ENCODE results near the gene UVRAG.

Gene UVRAG

GRCh38 chr11:76163289-76163880 is 348.4 kb downstream of the UVRAG start:
- ChIA-PET POLR2A (no interaction called here), CTCF (interaction anchor here (0.9 kb wide), 1 partner anchor 267 kb away, joined by 5 read pairs; no protein-coding TSS in a partner anchor)
- no peak overlapping the region for H3K27ac ChIP-seq (ENCODE audit: extremely low read depth, low read depth, low read length)
- H3K4me1 ChIP-seq (ENCODE audit: control insufficient read depth, insufficient read depth, low read length) = no peaks in the 10 kb centered on the region
- no peak overlapping the region for H3K4me3 ChIP-seq (ENCODE audit: low read depth, low read length)
- TF ChIP-seq ZNF488 (tag by site-specific recombination; IDR thresholded peaks at IDR 0.05) = no peak
- no peak for TF ChIP-seq PBX3 (CRISPR knock-in tag; IDR thresholded peaks at IDR 0.05)
- no peak for TF ChIP-seq TRIM28 (IDR thresholded peaks at IDR 0.05; ENCODE audit: borderline replicate concordance, low read length)
- no peak for TF ChIP-seq ZNF423 (tag by site-specific recombination; IDR thresholded peaks at IDR 0.05)
- TF ChIP-seq ZNF660 (tag by site-specific recombination; IDR thresholded peaks at IDR 0.05) = no peak
- no peak for TF ChIP-seq SETDB1 (IDR thresholded peaks at IDR 0.05; ENCODE audit: insufficient read length, low read length)
- TF ChIP-seq ZNF585B (tag by site-specific recombination; IDR thresholded peaks at IDR 0.05) = no peak
- no peak for TF ChIP-seq IKZF3 (tag by site-specific recombination; IDR thresholded peaks at IDR 0.05)
- TF ChIP-seq ZNF654 (tag by site-specific recombination; IDR thresholded peaks at IDR 0.05; ENCODE audit: low read depth) = no peak
- TF ChIP-seq SP2 (tag by site-specific recombination; IDR thresholded peaks at IDR 0.05) = no peak
- no peak for TF ChIP-seq ZNF155 (tag by site-specific recombination; IDR thresholded peaks at IDR 0.05)
- no peak for TF ChIP-seq ZNF174 (tag by site-specific recombination; IDR thresholded peaks at IDR 0.05)
- no peak for TF ChIP-seq PATZ1 (tag by site-specific recombination; IDR thresholded peaks at IDR 0.05)
- TF ChIP-seq ZNF670 (tag by site-specific recombination; IDR thresholded peaks at IDR 0.05; ENCODE audit: low read depth) = no peak
- no peak for TF ChIP-seq KLF9 (tag by site-specific recombination; IDR thresholded peaks at IDR 0.05; ENCODE audit: low read depth)
- no peak for TF ChIP-seq ZNF2 (tag by site-specific recombination; IDR thresholded peaks at IDR 0.05)
- no peak for TF ChIP-seq ZNF596 (tag by site-specific recombination; IDR thresholded peaks at IDR 0.05)
- TF ChIP-seq ZNF76 (tag by site-specific recombination; IDR thresholded peaks at IDR 0.05; ENCODE audit: borderline replicate concordance, low read depth) = no peak
- TF ChIP-seq ZNF10 (tag by site-specific recombination; IDR thresholded peaks at IDR 0.05) = no peak
- TF ChIP-seq ZNF792 (tag by site-specific recombination; IDR thresholded peaks at IDR 0.05) = no peak
- H3K9me3 ChIP-seq (ENCODE audit: control insufficient read depth, insufficient read depth, low read depth, low read length) = no peaks in the 10 kb centered on the region
- H3K36me3 ChIP-seq (ENCODE audit: control insufficient read depth in 2 of 2, insufficient read depth in 1 of 2, low read length in 2 of 2) = no peaks in the 10 kb centered on the region

GRCh38 chr11:76164081-76164480 is 349.1 kb downstream of the UVRAG start:
- Histone ChIP-seq H3K4me1 (ENCODE audit: control insufficient read depth, insufficient read depth, low read length) (no peaks in the 10 kb centered on the region), H3K27ac (ENCODE audit: extremely low read depth, low read depth, low read length) (no peak overlapping the region), H3K9me3 (ENCODE audit: control insufficient read depth, insufficient read depth, low read depth, low read length) (no peaks in the 10 kb centered on the region), H3K4me3 (ENCODE audit: low read depth, low read length) (no peak overlapping the region), H3K36me3 (ENCODE audit: control insufficient read depth in 2 of 2, insufficient read depth in 1 of 2, low read length in 2 of 2) (no peaks in the 10 kb centered on the region)
- ChIA-PET POLR2A (no interaction called here), CTCF (no interaction called here)
- TF ChIP-seq REPIN1 (tag by site-specific recombination; IDR thresholded peaks at IDR 0.05; ENCODE audit: low read depth) (no peak), ZNF664 (tag by site-specific recombination; IDR thresholded peaks at IDR 0.05) (no peak), EGR2 (tag by site-specific recombination; IDR thresholded peaks at IDR 0.05; ENCODE audit: low read depth) (no peak), GLIS2 (tag by site-specific recombination; IDR thresholded peaks at IDR 0.05) (no peak), ZNF473 (tag by site-specific recombination; IDR thresholded peaks at IDR 0.05) (no peak), BCL11A (tag by site-specific recombination; IDR thresholded peaks at IDR 0.05; ENCODE audit: low read depth) (no peak)

Data from HEK293 (cell line).